Esophagus squamous epithelium (tissue), 5 donors: ENCODE data around the gene LIN9. TPM values are rescaled to one million over a fixed set of nuclear protein-coding genes. Genes with fewer than 3 reads are reported as not detected.

ENCODE experiments used
- DNase-seq: peaks from one replicate; lab custom pipeline; 2025; lab: John Stamatoyannopoulos, UW
- H3K27ac ChIP-seq, 4 donors: fragments of 200-600 bp; sonication (generic); one replicate each; pipeline ENCODE4 v1.5.1; 2016 to 2019; ENCODE audit warnings: mild to moderate bottlenecking in 1 of 4
- H3K27me3 ChIP-seq, 4 donors: fragments of 200-600 bp; sonication (generic); 1 replicate in 3 of 4; 2 replicates in 1 of 4; pipeline versions ENCODE4 v1.5.1 to v1.6.0; 2017 to 2021; ENCODE audit warnings: antibody characterized with exemption in 1 of 4
- H3K36me3 ChIP-seq, 3 donors: fragments of 200-600 bp; sonication (generic); one replicate each; pipeline ENCODE4 v1.5.1; 2016 to 2019
- H3K4me1 ChIP-seq, 3 donors: fragments of 200-600 bp; sonication (generic); one replicate each; pipeline ENCODE4 v1.5.1; 2017 to 2019
- H3K4me3 ChIP-seq, 4 donors: fragments of 200-600 bp; sonication (generic); 1 replicate in 3 of 4; 2 replicates in 1 of 4; pipeline ENCODE4 v1.5.1; 2016 to 2019; ENCODE audit warnings: mild to moderate bottlenecking in 2 of 4, moderate library complexity in 1 of 4
- H3K9me3 ChIP-seq, 3 donors: fragments of 200-600 bp; sonication (generic); one replicate each; pipeline ENCODE4 v1.5.1; 2016 to 2019
- POLR2A ChIP-seq, 4 donors: fragments of 450-650 bp; IDR thresholded peaks; one replicate each; pipeline ENCODE4 v1.6.1; 2017; ENCODE audit warnings: antibody characterized with exemption in 4 of 4, mild to moderate bottlenecking in 4 of 4, moderate library complexity in 3 of 4
- WGBS, 2 donors: methylation state at CpG; one replicate each; pipeline ENCODE4 v1.1.5; 2018; 5-methylcytosine and 5-hydroxymethylcytosine counted together
- intact Hi-C: fragments of 100-400 bp; cut with DNase I; formaldehyde crosslinking; loops from one replicate; pipeline ENCODE4 v1.15.0; 2022
- total RNA-seq, 4 donors: library from RNA; depleted of rRNA; stranded (reverse); fragments of >200 nt; gene quantifications; one replicate each; pipeline ENCODE4 v1.1.0, GENCODE V29; 2016
- TF ChIP-seq, protein P1 (sequence below), 6 experiments: fragments of 450-650 bp in 4 of 6; fragments of 200-600 bp in 2 of 6; sonication (generic) in 2 of 6; IDR thresholded peaks; one replicate each; pipeline ENCODE4 v1.5.1; 2016 to 2019; ENCODE audit warnings: antibody characterized with exemption in 6 of 6, mild to moderate bottlenecking in 4 of 6, moderate library complexity in 4 of 6
- donor health status: DM: yes; HTN: yes; CAD: no.

LIN9 gene
- total RNA-seq, 4 donors from 2014 or later: 2.2 to 7.2 (median 4.6) TPM

DNA sequence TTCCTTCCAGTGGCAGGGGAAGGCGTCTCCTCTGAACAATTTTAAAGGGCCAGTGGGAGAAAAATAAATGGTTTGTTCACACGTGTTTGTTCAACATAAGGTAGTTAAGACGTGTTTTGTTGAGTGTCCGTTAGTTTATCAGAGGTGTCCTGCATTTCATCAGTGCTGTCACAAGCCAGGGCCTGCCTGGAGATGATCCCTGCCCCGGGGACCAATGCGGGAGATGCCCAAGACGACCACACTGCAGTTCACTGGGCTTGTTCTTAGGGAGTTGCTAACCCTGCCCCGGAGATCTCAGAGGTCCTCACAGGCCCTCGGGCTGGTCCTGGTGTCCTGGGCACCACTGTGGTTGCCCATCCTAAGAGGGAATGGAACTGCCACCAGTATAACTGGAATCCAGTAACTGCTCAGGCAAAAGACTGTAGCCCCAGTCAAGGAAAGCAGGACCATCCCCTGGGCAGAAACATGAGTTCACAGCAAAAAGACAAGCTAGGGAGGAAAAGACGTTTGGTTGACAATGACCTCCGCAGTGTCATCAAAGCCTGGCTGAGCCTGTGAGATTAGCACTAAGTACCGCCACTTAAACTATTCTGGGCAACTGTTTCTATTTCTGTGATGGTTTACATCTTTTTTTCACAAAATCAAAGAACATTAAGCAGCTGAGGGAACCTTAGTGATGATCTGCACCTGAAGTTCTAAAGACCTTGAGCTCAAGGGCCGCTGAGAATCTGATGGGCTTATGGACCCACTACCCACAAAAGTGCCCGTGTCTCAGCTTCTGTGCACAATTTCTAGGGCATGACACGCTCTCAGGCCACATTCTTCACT is 44.9 kb upstream of the LIN9 start:
- WGBS, 2 donors: 53 to 62% methylated on average over 8 to 12 of the region's 15 CpGs
- no peak overlapping the region for H3K27ac ChIP-seq
- DNase-seq: no peak
- peaks cover 0 to 26% (median 0%) of the 10 kb centered on the region in 3 donors for H3K36me3 ChIP-seq
- no peak overlapping the region for H3K4me3 ChIP-seq
- H3K27me3 ChIP-seq: no peaks in the 10 kb centered on the region
- no peaks in the 10 kb centered on the region for H3K9me3 ChIP-seq
- TF ChIP-seq, protein P1, sequence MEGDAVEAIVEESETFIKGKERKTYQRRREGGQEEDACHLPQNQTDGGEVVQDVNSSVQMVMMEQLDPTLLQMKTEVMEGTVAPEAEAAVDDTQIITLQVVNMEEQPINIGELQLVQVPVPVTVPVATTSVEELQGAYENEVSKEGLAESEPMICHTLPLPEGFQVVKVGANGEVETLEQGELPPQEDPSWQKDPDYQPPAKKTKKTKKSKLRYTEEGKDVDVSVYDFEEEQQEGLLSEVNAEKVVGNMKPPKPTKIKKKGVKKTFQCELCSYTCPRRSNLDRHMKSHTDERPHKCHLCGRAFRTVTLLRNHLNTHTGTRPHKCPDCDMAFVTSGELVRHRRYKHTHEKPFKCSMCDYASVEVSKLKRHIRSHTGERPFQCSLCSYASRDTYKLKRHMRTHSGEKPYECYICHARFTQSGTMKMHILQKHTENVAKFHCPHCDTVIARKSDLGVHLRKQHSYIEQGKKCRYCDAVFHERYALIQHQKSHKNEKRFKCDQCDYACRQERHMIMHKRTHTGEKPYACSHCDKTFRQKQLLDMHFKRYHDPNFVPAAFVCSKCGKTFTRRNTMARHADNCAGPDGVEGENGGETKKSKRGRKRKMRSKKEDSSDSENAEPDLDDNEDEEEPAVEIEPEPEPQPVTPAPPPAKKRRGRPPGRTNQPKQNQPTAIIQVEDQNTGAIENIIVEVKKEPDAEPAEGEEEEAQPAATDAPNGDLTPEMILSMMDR (IDR thresholded peaks at IDR 0.05): no peak
- no peak for TF ChIP-seq POLR2A (IDR thresholded peaks at IDR 0.05)
- H3K4me1 ChIP-seq: peaks cover 0 to 11% (median 0%) of the 10 kb centered on the region in 3 donors
- intact Hi-C loops: no loop called here

DNA sequence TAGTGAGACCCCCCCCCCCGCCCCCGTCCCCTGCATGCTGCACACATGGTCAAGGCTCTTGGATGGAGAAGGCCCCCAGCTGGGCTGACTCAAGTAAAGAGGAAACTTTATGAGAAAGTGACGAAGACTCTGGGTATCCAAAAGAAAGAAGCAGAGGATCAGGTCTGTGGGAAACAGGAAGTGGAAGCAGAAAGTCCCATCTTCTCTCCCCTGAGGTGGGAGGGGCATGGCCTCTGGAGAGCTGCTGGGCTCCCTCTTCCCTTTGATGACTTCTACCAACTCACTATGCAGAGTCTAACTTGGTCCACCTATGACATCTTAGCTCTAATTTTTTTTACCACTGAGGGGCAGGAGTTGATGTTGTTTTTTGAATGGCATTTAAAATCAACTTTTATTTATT is 42.7 kb upstream of the LIN9 start:
- WGBS, 2 donors: 71 to 90% methylated on average over 3 of the region's 3 CpGs
- no peak overlapping the region for H3K27ac ChIP-seq

DNA sequence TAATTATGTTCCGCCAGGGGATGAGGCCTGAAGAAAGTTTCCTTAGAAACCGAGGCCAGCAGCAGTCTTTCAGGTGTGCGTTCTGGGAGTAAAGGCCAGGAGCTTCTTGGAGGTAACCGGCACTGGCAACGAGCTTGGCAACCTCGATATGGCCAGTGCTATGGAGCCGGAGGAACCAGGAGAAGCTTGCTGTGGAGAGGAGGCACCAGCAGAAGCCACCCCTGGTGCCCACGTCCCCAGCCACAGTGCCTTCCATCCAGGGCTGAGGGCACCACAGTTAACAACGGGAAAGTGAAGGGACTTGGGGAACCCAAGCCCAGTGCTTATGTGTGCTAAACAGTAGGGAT is 41.5 kb upstream of the LIN9 start:
- no peak for DNase-seq
- no peak overlapping the region for H3K27ac ChIP-seq

More for the DNA sequence above, 42.7 kb upstream of the LIN9 start:
- peaks cover 0 to 7% (median 0%) of the 10 kb centered on the region in 3 donors for H3K36me3 ChIP-seq
- H3K4me1 ChIP-seq: peaks cover 0 to 9% (median 0%) of the 10 kb centered on the region in 3 donors
- H3K9me3 ChIP-seq: no peaks in the 10 kb centered on the region
- intact Hi-C loops: no loop called here
- DNase-seq: no peak
- H3K4me3 ChIP-seq: no peak overlapping the region
- H3K27me3 ChIP-seq: no peaks in the 10 kb centered on the region
- TF ChIP-seq, protein P1 (IDR thresholded peaks at IDR 0.05): no peak
- no peak for TF ChIP-seq POLR2A (IDR thresholded peaks at IDR 0.05)

DNA sequence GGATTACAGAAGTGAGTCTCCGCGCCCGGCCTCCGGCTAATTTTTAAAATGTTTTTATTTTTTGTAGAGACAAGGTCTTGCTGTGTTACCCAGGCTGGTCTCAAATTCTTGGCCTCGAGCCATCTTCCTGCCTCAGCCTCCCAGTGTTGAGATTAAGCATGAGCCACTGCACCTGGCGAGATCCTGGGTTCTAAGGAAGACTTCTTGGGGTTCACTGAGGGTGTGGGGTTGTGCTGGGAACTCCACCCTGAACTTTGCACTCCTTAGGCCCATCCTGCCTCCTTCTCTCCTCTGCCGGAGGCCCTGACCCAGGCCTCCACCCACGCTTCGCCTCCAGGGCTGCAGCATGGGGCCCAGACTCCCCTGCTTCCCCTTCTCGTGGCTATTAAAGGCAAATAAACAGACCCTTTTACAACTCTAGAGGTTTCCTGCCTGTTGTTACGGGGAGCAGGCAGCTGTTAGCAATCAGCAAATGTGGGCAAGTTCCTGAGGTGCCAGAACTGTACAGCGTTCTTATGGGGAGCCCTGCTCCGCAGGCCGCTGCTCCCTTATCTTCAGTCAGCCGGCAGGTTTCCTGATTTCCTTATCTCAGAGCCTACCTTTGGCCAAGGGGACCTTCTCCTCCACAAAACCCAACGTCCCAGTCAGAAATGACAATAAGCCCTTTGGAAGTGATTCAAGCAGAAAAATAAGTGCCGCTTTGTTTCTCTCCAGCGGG is 41.0 kb upstream of the LIN9 start:
- intact Hi-C loops: no loop called here
- DNase-seq: no peak
- no peak overlapping the region for H3K27ac ChIP-seq
- H3K9me3 ChIP-seq: no peaks in the 10 kb centered on the region
- H3K4me3 ChIP-seq: no peak overlapping the region
- no peaks in the 10 kb centered on the region for H3K4me1 ChIP-seq
- H3K27me3 ChIP-seq: no peaks in the 10 kb centered on the region
- H3K36me3 ChIP-seq: no peaks in the 10 kb centered on the region
- TF ChIP-seq, protein P1 (IDR thresholded peaks at IDR 0.05): no peak
- TF ChIP-seq POLR2A (IDR thresholded peaks at IDR 0.05): no peak
- 59 to 77% methylated on average over 13 to 17 of the region's 18 CpGs for WGBS, 2 donors

More for the DNA sequence above, 41.5 kb upstream of the LIN9 start:
- no peaks in the 10 kb centered on the region for H3K4me1 ChIP-seq
- H3K9me3 ChIP-seq: no peaks in the 10 kb centered on the region
- TF ChIP-seq POLR2A (IDR thresholded peaks at IDR 0.05): no peak
- TF ChIP-seq, protein P1 (IDR thresholded peaks at IDR 0.05): no peak
- 46 to 64% methylated on average over 2 to 7 of the region's 9 CpGs for WGBS, 2 donors
- no peaks in the 10 kb centered on the region for H3K36me3 ChIP-seq
- H3K4me3 ChIP-seq: no peak overlapping the region
- no peaks in the 10 kb centered on the region for H3K27me3 ChIP-seq
- intact Hi-C loops: no loop called here

DNA sequence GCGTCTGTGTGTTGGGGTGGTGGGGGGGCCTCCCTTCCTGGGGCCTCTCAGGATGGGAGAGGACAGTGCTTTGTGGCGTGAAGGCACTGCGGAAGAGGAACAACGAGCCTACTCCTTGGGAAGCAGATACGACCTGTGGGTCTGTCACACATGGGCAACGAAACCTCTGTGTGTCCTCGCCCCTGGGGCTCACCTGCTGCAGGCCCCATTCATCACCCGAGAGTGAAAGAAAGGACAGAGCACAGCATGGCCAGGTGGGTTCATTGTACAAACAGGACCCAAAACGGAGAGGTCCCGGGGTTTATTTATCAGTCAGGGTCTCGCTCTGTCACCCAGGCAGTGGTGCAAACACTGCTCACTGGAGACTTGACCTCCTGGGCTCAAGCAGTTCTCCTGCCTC is 40.1 kb upstream of the LIN9 start:
- no peak overlapping the region for H3K4me3 ChIP-seq
- TF ChIP-seq, protein P1 (IDR thresholded peaks at IDR 0.05): no peak
- TF ChIP-seq POLR2A (IDR thresholded peaks at IDR 0.05): no peak
- no peak for DNase-seq
- 88 to 91% methylated on average over 3 to 11 of the region's 11 CpGs for WGBS, 2 donors
- intact Hi-C loops: no loop called here
- H3K9me3 ChIP-seq: no peaks in the 10 kb centered on the region
- no peaks in the 10 kb centered on the region for H3K4me1 ChIP-seq
- no peaks in the 10 kb centered on the region for H3K36me3 ChIP-seq
- no peaks in the 10 kb centered on the region for H3K27me3 ChIP-seq
- H3K27ac ChIP-seq: no peak overlapping the region
